ENCODE results near the gene TFEB. TPM values are rescaled to one million over a fixed set of nuclear protein-coding genes. Genes with fewer than 3 reads are reported as not detected.

Gene TFEB
- total and polyA plus RNA-seq, 2 of the 8 experiments (the other 6 are each of a cell fraction or from before 2014, with no cell fraction given): 2.3 to 6.7 TPM

DNA sequence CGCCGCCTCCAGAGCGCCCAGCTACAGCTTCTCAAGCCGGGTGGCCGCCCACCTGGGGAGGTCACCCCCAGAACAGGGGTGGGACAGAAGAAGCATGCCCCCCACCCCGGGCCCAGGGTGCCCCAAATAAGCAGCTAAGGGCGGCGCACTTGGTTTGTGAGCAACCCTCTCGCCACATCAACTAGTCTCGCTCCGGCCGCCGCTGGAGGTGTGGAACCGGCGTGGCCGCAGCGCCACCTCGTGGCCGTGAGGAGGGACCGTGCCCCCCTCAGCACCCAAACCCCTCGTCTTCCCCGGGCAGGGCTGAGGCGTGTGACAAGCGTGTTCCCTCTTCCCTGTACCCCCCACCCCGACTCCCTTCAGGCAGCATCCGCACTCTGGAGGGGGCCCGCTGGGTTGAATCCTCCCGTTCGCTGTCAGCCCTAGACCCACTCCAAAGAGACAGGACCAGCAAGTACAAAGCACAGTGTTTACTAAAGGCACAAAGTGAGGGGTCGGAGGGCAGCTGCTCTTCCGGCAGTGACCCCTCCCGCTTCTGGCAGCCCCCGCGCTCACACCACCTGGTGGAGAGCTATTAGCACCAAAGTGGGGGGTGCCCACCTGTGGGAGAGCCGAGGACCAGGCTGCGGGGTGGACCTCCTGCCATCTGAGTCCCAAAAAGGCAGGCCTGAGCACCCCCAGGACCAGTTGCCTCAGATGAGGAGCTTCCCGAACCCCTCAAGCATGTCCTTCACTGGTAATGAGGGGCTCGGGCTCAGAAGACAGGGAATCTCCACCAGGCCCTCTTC, 51.7 kb downstream of the TFEB start (continued):
- 0 out of 2 replicates have a peak, but pooled peaks have one; percentile 55 for TF ChIP-seq GABPA (IDR thresholded peaks at IDR 0.05; ENCODE audit: borderline replicate concordance, insufficient read depth, low read length)
- TF ChIP-seq EGR1 (IDR thresholded peaks at IDR 0.05; ENCODE audit: borderline replicate concordance, low read depth, low read length): no peak
